HG03159 (cell line): ENCODE results near the gene OXT.

Experiments
- ATAC-seq: cut with Tn5 transposase; IDR thresholded peaks from one replicate; pipeline ENCODE4 v1.9.1; 2021; ENCODE audit warnings: mild to moderate bottlenecking, moderate library complexity; ENCODE audit not compliant: unreplicated experiment

Gene OXT

GRCh38 chr20:3084283-3084985, 13.0 kb downstream of the OXT start, which contains the start of gene AVP:
Gene AVP (minus strand): TSS chr20:3084724. CDS start chr20:3084674, 50 bp downstream.
- no peak for ATAC-seq

DNA sequence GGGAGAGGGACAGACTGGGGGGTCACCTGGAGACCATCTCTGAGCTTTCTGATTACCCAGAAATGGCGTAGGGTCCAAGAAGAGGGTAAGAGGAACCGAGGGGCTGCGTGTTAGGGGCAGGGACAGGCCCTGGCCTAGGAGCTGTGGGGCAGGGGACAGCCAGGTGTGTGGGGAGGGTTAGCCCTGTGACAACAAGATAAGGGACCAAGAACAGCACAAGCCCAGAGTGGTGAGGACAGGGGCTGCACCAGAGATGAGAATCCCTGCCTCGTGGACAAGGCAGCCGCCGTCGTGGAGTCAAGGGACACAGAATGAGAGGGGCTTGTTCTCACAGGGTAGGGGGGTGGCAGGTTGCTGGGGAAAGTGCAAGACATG, 13.6 kb downstream of the OXT start:
- no peak for ATAC-seq

GRCh38 chr20:3085571-3086072, 14.2 kb downstream of the OXT start:
- ATAC-seq, result no peak

GRCh38 chr20:3088031-3088430, 16.6 kb downstream of the OXT start:
- ATAC-seq, result no peak

DNA sequence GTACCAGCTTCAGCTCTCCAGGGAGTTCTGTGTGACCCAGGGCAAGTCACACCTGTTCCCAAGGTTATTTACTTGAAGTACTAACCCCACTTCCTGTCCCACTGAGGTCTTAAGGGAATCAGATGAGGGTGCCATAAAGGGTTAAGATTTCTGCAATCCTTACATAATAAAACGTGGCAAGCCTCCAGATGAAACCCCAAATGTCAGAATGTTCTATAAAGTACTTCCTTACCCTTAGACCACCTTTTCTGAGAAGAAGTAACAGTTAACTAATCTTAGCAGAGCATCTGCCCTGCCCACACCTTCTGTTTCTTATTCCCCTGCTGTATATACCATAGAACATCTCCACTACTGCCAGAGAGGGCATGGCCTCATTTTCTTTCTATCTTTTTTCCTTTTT, 19.1 kb downstream of the OXT start:
- no peak for ATAC-seq

DNA sequence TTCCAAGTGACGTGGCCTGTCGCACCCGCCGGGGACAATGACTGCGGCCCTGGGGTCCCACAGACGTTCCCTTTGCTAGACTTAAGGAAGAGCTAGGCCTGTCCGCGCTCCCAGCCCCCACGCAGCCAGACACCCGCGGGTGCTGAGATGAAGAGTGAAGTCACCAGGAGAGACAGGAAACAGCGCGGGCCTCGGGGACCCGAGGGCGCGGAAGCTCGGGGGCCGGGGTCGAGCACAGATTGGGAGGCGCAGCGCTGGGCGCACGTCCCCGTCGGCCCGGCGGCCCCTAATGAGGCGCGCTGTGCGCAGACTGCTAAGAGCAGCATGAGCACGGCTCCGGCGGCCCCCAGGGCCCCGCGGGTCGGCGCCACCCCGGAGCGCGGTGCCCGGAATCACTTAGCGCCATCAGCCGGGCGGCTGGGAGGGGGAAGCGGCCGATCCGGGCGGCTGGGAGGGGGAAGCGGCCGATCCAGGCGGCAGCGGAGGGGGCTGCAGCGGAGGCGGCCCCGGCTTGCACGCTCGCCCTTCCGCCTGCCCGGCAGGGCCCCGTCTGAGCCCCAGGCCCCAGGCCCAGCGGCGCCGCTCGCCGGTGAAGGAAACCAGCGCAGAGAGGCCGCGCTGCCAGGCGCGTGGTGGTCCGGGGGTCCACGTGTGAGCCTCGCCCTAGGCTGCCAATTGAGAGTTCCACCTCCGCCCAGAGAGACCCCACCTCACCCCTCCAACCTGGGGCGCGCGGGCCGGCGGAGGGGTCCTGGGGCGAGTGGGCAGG, 21.4 kb downstream of the OXT start:
- ATAC-seq, result no peak

- ATAC-seq, result no peak
Observed at GRCh38 chr20:3093861-3094361, 22.5 kb downstream of the OXT start.

DNA sequence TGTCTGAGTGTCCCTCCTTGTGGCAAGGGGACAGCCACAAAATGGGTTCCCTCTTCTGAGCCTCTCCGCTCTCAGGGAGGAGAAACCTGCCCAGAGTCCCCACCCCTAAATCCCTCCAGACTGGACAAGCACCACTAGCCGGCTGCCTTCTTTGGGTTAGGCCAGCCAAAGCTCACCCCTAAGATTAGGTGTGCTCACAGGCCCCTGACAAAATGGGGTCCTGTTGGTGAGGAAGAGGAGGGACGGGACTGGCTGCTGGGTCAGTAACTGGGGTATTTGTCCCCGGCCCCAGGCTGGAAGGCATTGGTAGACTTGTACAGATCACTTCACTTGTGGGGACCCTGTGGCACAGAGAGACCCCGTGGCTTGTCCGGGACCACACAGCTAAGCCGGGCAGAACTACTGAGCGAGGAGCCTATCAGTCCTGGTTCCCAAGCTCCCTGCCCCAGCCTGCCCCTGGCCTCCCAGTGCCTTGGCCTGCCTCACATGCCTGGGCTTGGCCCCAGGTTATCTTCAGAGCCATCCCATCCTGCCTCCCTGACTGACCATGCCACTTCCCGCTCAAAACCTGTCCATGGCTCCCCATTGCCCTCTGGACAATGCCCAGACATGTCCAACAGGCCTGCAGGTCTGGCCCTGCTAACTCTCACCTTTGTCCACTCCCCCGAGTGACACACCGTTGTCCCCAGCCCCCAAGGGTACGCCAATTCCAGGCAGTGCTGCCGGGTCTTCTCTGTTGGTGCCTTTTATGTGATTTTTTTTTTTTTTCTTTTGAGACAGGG, 23.6 kb downstream of the OXT start:
- ATAC-seq, result no peak

GRCh38 chr20:3100480-3100879, 29.1 kb downstream of the OXT start:
- no peak for ATAC-seq

DNA sequence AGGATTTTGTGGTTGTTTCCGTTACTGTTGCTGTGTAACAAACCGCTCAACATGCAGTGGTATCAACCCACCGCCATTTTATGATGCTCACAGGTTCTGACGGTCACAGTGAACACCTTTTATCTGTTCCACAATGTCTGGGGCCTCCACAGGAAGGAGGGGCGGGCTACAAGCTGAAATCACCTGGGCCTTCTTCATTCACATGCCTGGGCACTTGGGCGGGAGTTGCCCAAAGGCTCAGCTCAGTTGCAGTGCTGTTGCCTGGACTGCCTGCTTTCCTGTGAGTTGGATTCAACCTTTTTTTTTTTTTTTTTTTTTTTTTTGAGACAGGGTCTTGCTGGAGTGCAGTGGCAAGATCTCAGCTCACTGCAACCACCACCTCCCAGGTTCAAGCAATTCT, 29.8 kb downstream of the OXT start:
- ATAC-seq, result no peak

DNA sequence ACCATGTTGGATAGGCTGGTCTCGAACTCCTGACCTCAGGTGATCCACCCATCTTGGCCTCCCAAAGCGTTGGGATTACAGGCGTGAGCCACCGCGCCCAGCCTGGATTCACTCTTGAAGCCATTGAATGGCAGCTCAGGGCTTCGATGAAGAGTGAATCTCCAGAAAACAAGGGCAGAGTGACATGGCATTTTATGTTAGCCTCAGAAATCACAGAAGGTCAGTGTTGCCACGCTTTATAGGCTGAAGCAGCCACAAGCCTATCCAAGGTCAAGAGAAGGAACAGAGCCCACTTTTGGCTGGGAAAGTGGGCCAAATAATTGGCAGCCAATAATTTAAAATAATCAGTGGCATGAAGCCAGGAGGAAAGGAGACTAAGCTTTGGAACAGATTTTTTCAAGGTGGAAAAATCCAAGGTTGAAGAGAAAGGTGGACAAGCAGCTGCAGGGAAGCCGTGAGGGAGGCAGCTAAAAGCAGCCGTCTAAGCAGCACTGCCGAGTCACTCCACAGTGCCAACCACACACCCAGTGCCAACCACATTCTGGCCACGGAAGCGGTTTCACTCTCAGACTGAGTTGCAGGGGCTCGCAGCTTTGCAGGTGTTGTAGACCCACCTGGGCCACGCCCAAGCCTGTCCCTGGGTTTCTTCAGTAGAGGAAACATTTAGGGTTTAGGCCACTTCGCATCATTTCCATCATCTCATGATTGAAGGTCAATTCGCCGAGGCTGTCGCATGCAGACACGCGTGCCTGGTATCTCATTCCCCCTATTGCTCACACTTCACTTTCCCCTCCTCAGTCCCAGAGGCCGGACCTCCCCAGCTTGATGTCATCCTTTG, 30.5 kb downstream of the OXT start:
- no peak for ATAC-seq

- no peak for ATAC-seq
Observed at GRCh38 chr20:3102575-3103368, 31.4 kb downstream of the OXT start.

GRCh38 chr20:3103369-3104032, 32.1 kb downstream of the OXT start:
- ATAC-seq, result no peak

DNA sequence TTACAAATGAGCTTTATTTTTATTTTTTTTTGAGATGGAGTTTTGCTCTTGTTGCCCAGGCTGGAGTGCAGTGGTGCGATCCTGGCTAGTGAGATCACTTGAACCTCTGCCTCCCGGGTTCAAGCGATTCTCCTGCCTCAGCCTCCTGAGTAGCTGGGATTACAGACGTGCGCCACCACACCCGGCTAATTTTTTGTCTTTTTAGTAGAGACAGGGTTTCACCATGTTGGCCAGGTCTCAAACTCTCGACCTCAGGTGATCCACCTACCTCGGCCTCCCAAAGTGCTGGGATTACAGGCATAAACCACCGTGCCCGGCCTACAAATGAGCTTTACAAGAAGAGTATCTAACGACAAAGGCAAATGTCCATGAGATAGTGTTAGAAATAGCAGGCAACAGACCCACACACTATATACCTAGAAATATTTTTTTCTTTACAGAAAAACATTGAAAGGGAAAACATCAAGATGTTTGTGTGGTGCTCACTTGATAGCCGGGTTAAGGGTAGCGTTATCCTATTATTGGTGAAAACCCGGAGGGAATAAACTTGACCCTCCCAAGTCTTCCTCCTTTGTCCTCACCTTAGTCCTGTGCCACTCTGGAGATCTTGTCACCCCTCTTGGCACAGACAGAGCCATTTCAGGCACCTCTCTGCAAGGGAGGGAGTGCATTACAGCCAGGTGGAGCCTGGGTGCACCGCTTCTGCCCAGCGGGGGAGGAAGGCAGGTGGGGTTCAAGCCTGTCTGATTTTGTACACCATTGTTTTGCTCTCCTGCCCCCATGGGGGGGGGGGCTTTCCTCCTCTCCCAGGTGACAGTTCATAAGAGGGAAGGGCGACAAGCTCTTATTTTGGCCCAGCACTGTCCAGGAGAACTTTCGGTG, 34.1 kb downstream of the OXT start:
- no peak for ATAC-seq

GRCh38 chr20:3106185-3106584, 34.8 kb downstream of the OXT start:
- ATAC-seq, result no peak

GRCh38 chr20:3106658-3107463, 35.4 kb downstream of the OXT start:
- no peak for ATAC-seq

DNA sequence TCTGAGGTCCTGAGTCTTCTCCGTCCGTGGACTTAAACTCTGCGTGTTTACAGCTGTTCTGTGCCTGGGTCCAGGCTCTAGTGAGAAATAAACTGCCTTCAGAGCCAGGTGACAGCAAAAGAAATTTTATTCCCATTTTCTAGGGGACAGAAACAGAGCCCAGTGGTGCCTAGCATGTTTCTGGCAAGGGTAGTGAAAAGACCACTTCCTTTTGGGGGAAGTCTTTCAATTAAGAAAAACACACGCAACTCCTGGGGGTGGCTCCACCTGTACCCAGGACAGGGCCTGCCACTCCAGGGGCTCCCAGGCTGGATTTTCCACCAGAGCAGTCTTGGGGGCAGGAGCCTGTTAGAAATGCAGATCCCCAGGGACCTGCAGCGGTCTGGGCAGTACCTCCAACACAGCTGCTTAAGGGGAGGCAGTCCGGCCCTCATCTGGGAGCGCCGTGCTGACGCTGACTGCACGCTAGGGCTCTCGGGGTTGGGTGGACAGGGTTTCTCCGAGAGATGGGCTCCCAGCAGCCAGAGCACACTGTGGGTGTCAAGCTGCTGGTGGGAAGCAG, 36.1 kb downstream of the OXT start:
- ATAC-seq, result no peak
